NB4 (cell line): ENCODE measurements around the gene PBXIP1.

Experiments
- CTCF ChIP-seq: IDR thresholded peaks from one replicate; pipeline ENCODE4 v1.5.1; 2012; ENCODE audit warnings: low read depth, low read length
- POLR2A ChIP-seq: IDR thresholded peaks from 2 replicates; pipeline ENCODE4 v1.6.1; 2011; ENCODE audit warnings: mild to moderate bottlenecking; ENCODE audit not compliant: insufficient read length; ENCODE audit errors: extremely low read depth

GRCh38 chr1:155003766-155004351, 48.0 kb upstream of the PBXIP1 start:
- TF ChIP-seq POLR2A (no peak), CTCF (no peak)
